ENCODE measurements around the gene ENC1. TPM values are rescaled to one million over a fixed set of nuclear protein-coding genes. Genes with fewer than 3 reads are reported as not detected.

The ENC1 gene
- polyA plus RNA-seq, 1 of the 3 experiments (the other 2 are of a cell fraction) = 20.3 TPM

DNA sequence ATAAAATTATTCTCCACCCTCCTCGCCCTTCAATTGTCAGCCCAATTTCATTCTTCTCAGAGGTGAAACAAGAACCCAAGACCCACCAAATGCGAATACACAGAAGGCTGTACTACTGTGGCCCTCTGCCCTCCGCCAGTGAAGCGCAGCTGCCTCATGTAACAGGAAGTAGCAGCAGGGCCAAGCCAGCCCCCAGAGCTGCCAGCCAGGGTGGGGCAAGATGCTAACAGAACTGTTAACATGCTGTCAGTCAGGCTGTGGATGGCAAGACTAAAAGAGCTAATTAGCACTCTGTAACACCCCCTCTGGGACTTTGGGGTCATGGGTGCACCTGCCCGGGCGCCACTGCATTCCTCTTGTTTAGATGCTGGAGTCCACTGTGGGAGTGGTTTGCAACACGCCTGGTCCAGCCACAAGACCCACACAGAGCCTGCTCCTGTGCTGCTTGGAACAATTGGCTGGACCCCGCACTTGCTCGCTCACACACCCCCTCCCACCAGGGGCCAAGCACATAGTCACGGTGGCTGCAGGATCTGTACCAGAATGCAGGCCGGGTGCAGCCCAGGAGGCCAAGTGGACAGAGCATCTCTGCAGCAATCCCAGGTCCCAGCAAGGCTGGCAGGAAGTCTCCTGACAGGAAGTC is 30.0 kb upstream of the ENC1 start (continued):
- TF ChIP-seq, protein P1, sequence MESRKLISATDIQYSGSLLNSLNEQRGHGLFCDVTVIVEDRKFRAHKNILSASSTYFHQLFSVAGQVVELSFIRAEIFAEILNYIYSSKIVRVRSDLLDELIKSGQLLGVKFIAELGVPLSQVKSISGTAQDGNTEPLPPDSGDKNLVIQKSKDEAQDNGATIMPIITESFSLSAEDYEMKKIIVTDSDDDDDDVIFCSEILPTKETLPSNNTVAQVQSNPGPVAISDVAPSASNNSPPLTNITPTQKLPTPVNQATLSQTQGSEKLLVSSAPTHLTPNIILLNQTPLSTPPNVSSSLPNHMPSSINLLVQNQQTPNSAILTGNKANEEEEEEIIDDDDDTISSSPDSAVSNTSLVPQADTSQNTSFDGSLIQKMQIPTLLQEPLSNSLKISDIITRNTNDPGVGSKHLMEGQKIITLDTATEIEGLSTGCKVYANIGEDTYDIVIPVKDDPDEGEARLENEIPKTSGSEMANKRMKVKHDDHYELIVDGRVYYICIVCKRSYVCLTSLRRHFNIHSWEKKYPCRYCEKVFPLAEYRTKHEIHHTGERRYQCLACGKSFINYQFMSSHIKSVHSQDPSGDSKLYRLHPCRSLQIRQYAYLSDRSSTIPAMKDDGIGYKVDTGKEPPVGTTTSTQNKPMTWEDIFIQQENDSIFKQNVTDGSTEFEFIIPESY (IDR thresholded peaks at IDR 0.05; ENCODE audit: borderline replicate concordance, low read depth) = no peak
- TF ChIP-seq RAD21 (IDR thresholded peaks at IDR 0.05; ENCODE audit: low read length) = no peak
- no peak for TF ChIP-seq TEAD4 (IDR thresholded peaks at IDR 0.05; ENCODE audit: borderline replicate concordance, insufficient read depth)
- no peak for TF ChIP-seq ELF1 (IDR thresholded peaks at IDR 0.05)
- no peak for TF ChIP-seq TAF1 (IDR thresholded peaks at IDR 0.05; ENCODE audit: borderline replicate concordance, low read depth, low read length)
- TF ChIP-seq MEF2A (IDR thresholded peaks at IDR 0.05; ENCODE audit: borderline replicate concordance, low read depth) = no peak
- no peak for TF ChIP-seq NRF1 (IDR thresholded peaks at IDR 0.05; ENCODE audit: low read depth, low read length)
- no peak for TF ChIP-seq POLR2AphosphoS5 (IDR thresholded peaks at IDR 0.05; ENCODE audit: low read depth, low read length)
- TF ChIP-seq, protein P2, sequence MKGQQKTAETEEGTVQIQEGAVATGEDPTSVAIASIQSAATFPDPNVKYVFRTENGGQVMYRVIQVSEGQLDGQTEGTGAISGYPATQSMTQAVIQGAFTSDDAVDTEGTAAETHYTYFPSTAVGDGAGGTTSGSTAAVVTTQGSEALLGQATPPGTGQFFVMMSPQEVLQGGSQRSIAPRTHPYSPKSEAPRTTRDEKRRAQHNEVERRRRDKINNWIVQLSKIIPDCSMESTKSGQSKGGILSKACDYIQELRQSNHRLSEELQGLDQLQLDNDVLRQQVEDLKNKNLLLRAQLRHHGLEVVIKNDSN (IDR thresholded peaks at IDR 0.05; ENCODE audit: borderline replicate concordance, low read depth) = no peak
- TF ChIP-seq FOXM1 (IDR thresholded peaks at IDR 0.05; ENCODE audit: low read depth) = no peak

DNA sequence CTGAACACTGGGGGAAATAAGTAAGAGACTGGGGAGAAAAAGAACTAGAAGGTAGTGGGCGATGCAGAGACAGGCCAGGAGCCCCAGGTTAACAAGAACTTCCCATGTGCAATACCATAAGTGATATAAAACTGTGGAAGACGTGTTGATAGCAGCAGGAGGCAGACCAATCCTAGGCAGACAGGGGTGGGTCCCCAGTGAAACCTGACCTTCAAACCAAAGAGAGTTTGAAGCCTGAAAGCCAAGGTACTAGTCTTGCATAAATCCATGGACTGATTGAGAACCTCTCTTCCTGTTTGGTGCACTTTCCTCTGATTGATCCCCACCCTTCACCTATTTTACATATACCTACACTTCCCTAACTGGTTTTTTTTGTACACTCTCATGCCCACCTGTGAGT is 29.3 kb upstream of the ENC1 start:
- POLR2A ChIA-PET = no interaction called here
- no peak overlapping the region for H3K4me2 ChIP-seq
- DNase-seq = no peak

DNA sequence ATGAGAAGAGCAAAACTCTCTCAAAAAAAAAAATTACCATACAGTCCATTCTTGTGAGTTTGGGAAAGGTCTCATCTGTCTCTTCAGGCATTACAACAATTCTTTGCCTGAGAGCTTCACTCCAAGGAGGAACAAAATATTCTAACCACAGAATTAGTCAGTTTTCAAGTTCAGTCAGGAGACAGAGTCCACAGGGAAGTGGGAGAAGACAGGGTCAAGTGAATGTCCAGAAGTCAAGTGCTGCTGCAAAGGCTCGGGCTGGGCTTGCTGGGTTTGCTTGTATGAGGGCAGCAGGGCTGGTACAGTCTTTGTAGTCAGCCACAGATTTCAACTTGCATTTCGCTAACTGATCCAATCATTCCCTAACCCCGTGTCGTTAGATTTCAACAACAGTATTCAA is 26.9 kb upstream of the ENC1 start:
- 88% methylated on average over 3 of the region's 4 CpGs for WGBS (ENCODE audit: low lambda C conversion rate)
- POLR2A ChIA-PET = no interaction called here
- CTCF ChIA-PET = interaction anchor here (1.1 kb wide), 1 partner anchor 252 kb away, joined by 5 read pairs; no protein-coding TSS in a partner anchor
- Histone ChIP-seq H3K79me2 (ENCODE audit: insufficient read depth) (no peaks in the 10 kb centered on the region), H3K9me3 (no peaks in the 10 kb centered on the region), H3K4me2 (no peak overlapping the region), H4K20me1 (ENCODE audit: insufficient read depth) (no peaks in the 10 kb centered on the region), H3K9me2 (no peaks in the 10 kb centered on the region), H3K9ac (no peak overlapping the region), H3K36me3 (replicated peaks in 1 of 2; ENCODE audit: control insufficient read depth in 1 of 2, insufficient read depth in 2 of 2, low read length in 1 of 2) (no peaks in the 10 kb centered on the region), H3K4me3 (ENCODE audit: low read depth in 2 of 2, low read length in 1 of 2) (no peak overlapping the region), H3F3A (replicated peaks; ENCODE audit: insufficient read depth) (no peaks in the 10 kb centered on the region), H2AFZ (ENCODE audit: low read depth) (no peak overlapping the region), H3K27ac (ENCODE audit: low read depth in 2 of 2, low read length in 1 of 2) (no peak overlapping the region), H3K27me3 (ENCODE audit: insufficient read depth) (no peaks in the 10 kb centered on the region), H3K4me1 (ENCODE audit: control insufficient read depth in 1 of 2, insufficient read depth in 2 of 2, low read depth in 1 of 2, low read length in 1 of 2) (peaks cover 0 to 13% of the 10 kb centered on the region in 2 experiments; a peak in 2 of 4 replicates)
- no peak for DNase-seq
- TF ChIP-seq SMC3 (IDR thresholded peaks at IDR 0.05; ENCODE audit: low read depth, low read length) (no peak), RFX5 (IDR thresholded peaks at IDR 0.05; ENCODE audit: low read length) (no peak), SIN3A (IDR thresholded peaks at IDR 0.05; ENCODE audit: borderline replicate concordance, low read depth, low read length) (no peak), FOXM1 (IDR thresholded peaks at IDR 0.05; ENCODE audit: low read depth) (no peak), GATA2 (CRISPR knock-in tag; IDR thresholded peaks at IDR 0.05) (no peak), RXRA (IDR thresholded peaks at IDR 0.05; ENCODE audit: borderline replicate concordance, low read depth) (no peak), RCOR1 (IDR thresholded peaks at IDR 0.05; ENCODE audit: low read length) (no peak)
- TF ChIP-seq, protein P3, sequence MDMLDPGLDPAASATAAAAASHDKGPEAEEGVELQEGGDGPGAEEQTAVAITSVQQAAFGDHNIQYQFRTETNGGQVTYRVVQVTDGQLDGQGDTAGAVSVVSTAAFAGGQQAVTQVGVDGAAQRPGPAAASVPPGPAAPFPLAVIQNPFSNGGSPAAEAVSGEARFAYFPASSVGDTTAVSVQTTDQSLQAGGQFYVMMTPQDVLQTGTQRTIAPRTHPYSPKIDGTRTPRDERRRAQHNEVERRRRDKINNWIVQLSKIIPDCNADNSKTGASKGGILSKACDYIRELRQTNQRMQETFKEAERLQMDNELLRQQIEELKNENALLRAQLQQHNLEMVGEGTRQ (IDR thresholded peaks at IDR 0.05; ENCODE audit: borderline replicate concordance, low read depth, low read length) = no peak
- TF ChIP-seq, protein P4, sequence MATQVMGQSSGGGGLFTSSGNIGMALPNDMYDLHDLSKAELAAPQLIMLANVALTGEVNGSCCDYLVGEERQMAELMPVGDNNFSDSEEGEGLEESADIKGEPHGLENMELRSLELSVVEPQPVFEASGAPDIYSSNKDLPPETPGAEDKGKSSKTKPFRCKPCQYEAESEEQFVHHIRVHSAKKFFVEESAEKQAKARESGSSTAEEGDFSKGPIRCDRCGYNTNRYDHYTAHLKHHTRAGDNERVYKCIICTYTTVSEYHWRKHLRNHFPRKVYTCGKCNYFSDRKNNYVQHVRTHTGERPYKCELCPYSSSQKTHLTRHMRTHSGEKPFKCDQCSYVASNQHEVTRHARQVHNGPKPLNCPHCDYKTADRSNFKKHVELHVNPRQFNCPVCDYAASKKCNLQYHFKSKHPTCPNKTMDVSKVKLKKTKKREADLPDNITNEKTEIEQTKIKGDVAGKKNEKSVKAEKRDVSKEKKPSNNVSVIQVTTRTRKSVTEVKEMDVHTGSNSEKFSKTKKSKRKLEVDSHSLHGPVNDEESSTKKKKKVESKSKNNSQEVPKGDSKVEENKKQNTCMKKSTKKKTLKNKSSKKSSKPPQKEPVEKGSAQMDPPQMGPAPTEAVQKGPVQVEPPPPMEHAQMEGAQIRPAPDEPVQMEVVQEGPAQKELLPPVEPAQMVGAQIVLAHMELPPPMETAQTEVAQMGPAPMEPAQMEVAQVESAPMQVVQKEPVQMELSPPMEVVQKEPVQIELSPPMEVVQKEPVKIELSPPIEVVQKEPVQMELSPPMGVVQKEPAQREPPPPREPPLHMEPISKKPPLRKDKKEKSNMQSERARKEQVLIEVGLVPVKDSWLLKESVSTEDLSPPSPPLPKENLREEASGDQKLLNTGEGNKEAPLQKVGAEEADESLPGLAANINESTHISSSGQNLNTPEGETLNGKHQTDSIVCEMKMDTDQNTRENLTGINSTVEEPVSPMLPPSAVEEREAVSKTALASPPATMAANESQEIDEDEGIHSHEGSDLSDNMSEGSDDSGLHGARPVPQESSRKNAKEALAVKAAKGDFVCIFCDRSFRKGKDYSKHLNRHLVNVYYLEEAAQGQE (IDR thresholded peaks at IDR 0.05; ENCODE audit: low read depth, low read length) = no peak

More for the DNA sequence above, 29.3 kb upstream of the ENC1 start:
- CTCF ChIA-PET = interaction anchor here (1.0 to 1.2 kb wide), 2 partner anchors 21 to 767 kb away, joined by 3 read pairs; no protein-coding TSS in a partner anchor
- no peaks in the 10 kb centered on the region for H3K36me3 ChIP-seq (replicated peaks in 1 of 2; ENCODE audit: control insufficient read depth in 1 of 2, insufficient read depth in 2 of 2, low read length in 1 of 2)
- H2AFZ ChIP-seq (ENCODE audit: low read depth) = no peak overlapping the region
- H3K4me3 ChIP-seq (ENCODE audit: low read depth in 2 of 2, low read length in 1 of 2) = no peak overlapping the region
- H3F3A ChIP-seq (replicated peaks; ENCODE audit: insufficient read depth) = no peaks in the 10 kb centered on the region
- no peak overlapping the region for H3K9ac ChIP-seq
- H3K27me3 ChIP-seq (ENCODE audit: insufficient read depth) = no peaks in the 10 kb centered on the region
- no peaks in the 10 kb centered on the region for H3K9me2 ChIP-seq
- H3K9me3 ChIP-seq = no peaks in the 10 kb centered on the region
- 43% methylated on average over 2 of the region's 2 CpGs for WGBS (ENCODE audit: low lambda C conversion rate)
- no peak for TF ChIP-seq RXRA (IDR thresholded peaks at IDR 0.05; ENCODE audit: borderline replicate concordance, low read depth)
- no peak for TF ChIP-seq MXI1 (IDR thresholded peaks at IDR 0.05; ENCODE audit: low read depth, low read length)
- H3K79me2 ChIP-seq (ENCODE audit: insufficient read depth) = no peaks in the 10 kb centered on the region
- no peaks in the 10 kb centered on the region for H4K20me1 ChIP-seq (ENCODE audit: insufficient read depth)
- peaks cover 0 to 25% of the 10 kb centered on the region in 2 experiments; a peak in 2 of 4 replicates for H3K4me1 ChIP-seq (ENCODE audit: control insufficient read depth in 1 of 2, insufficient read depth in 2 of 2, low read depth in 1 of 2, low read length in 1 of 2)
- no peak overlapping the region for H3K27ac ChIP-seq (ENCODE audit: low read depth in 2 of 2, low read length in 1 of 2)
